Lung (tissue), 12 donors: ENCODE data around the gene COX7A2L. TPM values are rescaled to one million over a fixed set of nuclear protein-coding genes. Genes with fewer than 3 reads are reported as not detected.

ENCODE experiments used
- ATAC-seq: fragments of 200-7000 bp; cut with Tn5 transposase; one replicate; pipeline ENCODE4 v1.9.1; 2020; ENCODE audit warnings: moderate number of reproducible peaks; ENCODE audit not compliant: insufficient read depth, low FRiP score
- DNase-seq, 3 donors: peaks; one replicate each; pipeline ENCODE4 v3.0.0-alpha.2; 2013 to 2017
- H3K27ac ChIP-seq, 2 donors: one replicate each; pipeline ENCODE4 v1.5.1; 2013; ENCODE audit warnings: mild to moderate bottlenecking in 2 of 2, moderate library complexity in 2 of 2, control low read depth in 1 of 2, inconsistent platforms in 1 of 2, low read depth in 1 of 2, low read length in 1 of 2
- H3K27me3 ChIP-seq, 3 donors: one replicate each; pipeline ENCODE4 v1.5.1; 2013; ENCODE audit warnings: low read length in 2 of 3; ENCODE audit not compliant: control insufficient read depth in 3 of 3, insufficient read depth in 3 of 3
- H3K36me3 ChIP-seq, 4 donors: one replicate each; pipeline ENCODE4 v1.5.1; 2013; ENCODE audit warnings: low read length in 4 of 4, mild to moderate bottlenecking in 1 of 4, moderate library complexity in 1 of 4; ENCODE audit not compliant: control insufficient read depth in 4 of 4, insufficient read depth in 4 of 4
- H3K4me1 ChIP-seq, 5 donors: one replicate each; pipeline ENCODE4 v1.5.1; 2013; ENCODE audit warnings: low read length in 5 of 5, mild to moderate bottlenecking in 2 of 5, moderate library complexity in 1 of 5; ENCODE audit not compliant: control insufficient read depth in 5 of 5, insufficient read depth in 5 of 5
- H3K4me3 ChIP-seq: one replicate; pipeline ENCODE4 v1.5.1; 2013; ENCODE audit warnings: mild to moderate bottlenecking, control low read depth, moderate library complexity
- H3K9ac ChIP-seq, 2 donors: one replicate each; pipeline ENCODE4 v1.5.1; 2013; ENCODE audit warnings: low read length in 2 of 2, control low read depth in 1 of 2; ENCODE audit not compliant: insufficient read depth in 1 of 2
- H3K9me3 ChIP-seq, 4 donors: one replicate each; pipeline ENCODE4 v1.5.1; 2013; ENCODE audit warnings: low read length in 3 of 4, mild to moderate bottlenecking in 1 of 4, moderate library complexity in 1 of 4; ENCODE audit not compliant: control insufficient read depth in 4 of 4, insufficient read depth in 3 of 4
- WGBS, 2 donors: extraction: QIAGEN DNeasy Blood & Tissue Kit; methylation state at CpG; one replicate each; pipeline ENCODE4 v1.1.7; 2013; 5-methylcytosine and 5-hydroxymethylcytosine counted together
- polyA plus RNA-seq, 2 donors: library from polyadenylated mRNA; stranded (reverse); fragments of 200-250 nt; gene quantifications; one replicate each; pipeline ENCODE4 v1.2.1, GENCODE V29; 2013
- total RNA-seq, 2 donors: library from RNA; depleted of rRNA in 1 of 2; stranded (reverse); fragments of >200 nt in 1 of 2; gene quantifications; one replicate each; pipeline ENCODE4 v1.2.1, GENCODE V29; 2014 to 2021
- TF ChIP-seq, protein P1 (sequence below): IDR thresholded peaks from 2 replicates; pipeline ENCODE4 v1.5.1; 2012; ENCODE audit warnings: mild to moderate bottlenecking; ENCODE audit errors: control extremely low read depth, extremely low read depth
- donor health status: control.
- donor health status: control.
- donor health status: Bipolar disorder and iron deficiency.
- donor health status: healthy.
- donor health status: DM: yes; HTN: yes; CAD: no.

The COX7A2L gene
- total and polyA plus RNA-seq, 4 donors, result 80.4 to 113 (median 103) TPM

DNA sequence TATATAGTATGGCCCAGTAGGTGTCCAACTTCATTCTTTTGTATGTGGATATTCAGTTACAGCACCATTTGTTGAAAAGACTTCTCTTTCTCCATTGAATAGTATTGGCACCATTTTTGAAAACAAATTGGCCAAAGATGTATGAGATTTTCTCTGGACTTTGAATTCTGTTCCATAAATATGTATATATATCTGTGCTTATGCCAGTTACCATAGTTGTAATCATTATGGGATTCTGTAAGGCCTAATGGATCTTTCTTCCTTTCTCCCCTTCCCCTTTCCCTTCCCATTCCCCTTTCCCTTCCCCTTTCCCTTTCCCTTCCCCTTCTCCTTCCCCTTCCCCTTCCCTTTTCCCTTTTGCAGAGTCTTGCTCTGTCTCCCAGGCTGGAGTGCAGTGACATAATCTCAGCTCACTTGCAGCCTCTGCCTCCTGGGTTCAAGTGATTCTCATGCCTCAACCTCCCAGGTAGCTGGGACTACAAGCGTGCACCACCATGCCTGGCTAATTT is 51.0 kb downstream of the COX7A2L start:
- no peaks in the 10 kb centered on the region for H3K27me3 ChIP-seq
- H3K36me3 ChIP-seq, result peaks cover 0 to 30% (median 10%) of the 10 kb centered on the region in 4 donors
- H3K9me3 ChIP-seq, result no peaks in the 10 kb centered on the region
- ATAC-seq (no peak), DNase-seq (no peak)
- H3K9ac ChIP-seq, result no peak overlapping the region
- no peak overlapping the region for H3K4me3 ChIP-seq
- H3K4me1 ChIP-seq, result peaks cover 0 to 7% (median 0%) of the 10 kb centered on the region in 5 donors
- 97 to 100% methylated on average over 1 of the region's 1 CpG for WGBS, 2 donors
- TF ChIP-seq, protein P1, sequence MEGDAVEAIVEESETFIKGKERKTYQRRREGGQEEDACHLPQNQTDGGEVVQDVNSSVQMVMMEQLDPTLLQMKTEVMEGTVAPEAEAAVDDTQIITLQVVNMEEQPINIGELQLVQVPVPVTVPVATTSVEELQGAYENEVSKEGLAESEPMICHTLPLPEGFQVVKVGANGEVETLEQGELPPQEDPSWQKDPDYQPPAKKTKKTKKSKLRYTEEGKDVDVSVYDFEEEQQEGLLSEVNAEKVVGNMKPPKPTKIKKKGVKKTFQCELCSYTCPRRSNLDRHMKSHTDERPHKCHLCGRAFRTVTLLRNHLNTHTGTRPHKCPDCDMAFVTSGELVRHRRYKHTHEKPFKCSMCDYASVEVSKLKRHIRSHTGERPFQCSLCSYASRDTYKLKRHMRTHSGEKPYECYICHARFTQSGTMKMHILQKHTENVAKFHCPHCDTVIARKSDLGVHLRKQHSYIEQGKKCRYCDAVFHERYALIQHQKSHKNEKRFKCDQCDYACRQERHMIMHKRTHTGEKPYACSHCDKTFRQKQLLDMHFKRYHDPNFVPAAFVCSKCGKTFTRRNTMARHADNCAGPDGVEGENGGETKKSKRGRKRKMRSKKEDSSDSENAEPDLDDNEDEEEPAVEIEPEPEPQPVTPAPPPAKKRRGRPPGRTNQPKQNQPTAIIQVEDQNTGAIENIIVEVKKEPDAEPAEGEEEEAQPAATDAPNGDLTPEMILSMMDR, result no peak
- no peak overlapping the region for H3K27ac ChIP-seq

DNA sequence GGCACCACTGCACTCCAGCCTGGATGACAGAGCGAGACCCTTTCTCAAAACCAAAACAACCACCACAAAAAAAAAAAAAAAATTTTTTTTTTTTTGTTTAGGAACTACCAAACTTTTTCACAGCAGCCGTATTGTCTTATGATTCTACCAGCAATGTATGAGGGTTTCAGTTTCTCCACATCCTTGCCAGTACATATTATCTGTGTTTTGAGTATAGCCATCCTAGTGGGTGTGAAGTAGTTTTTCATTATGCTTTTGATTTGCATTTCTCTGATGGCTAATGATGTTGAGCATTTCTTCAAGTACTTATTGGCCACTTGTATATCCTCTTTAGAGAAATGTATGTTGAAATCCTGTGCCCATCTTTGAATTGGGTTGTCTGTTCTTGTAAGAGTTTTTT is 51.7 kb downstream of the COX7A2L start:
- DNase-seq, result no peak
- Histone ChIP-seq H3K27me3 (no peaks in the 10 kb centered on the region), H3K27ac (no peak overlapping the region), H3K9me3 (no peaks in the 10 kb centered on the region), H3K4me3 (no peak overlapping the region), H3K4me1 (peaks cover 0 to under 1% (median 0%) of the 10 kb centered on the region in 5 donors), H3K9ac (no peak overlapping the region), H3K36me3 (peaks cover under 1 to 30% (median 9%) of the 10 kb centered on the region in 4 donors)
- no peak for ATAC-seq
- TF ChIP-seq, protein P1, result no peak
- WGBS, 2 donors, result 97% methylated on average over 2 of the region's 2 CpGs

DNA sequence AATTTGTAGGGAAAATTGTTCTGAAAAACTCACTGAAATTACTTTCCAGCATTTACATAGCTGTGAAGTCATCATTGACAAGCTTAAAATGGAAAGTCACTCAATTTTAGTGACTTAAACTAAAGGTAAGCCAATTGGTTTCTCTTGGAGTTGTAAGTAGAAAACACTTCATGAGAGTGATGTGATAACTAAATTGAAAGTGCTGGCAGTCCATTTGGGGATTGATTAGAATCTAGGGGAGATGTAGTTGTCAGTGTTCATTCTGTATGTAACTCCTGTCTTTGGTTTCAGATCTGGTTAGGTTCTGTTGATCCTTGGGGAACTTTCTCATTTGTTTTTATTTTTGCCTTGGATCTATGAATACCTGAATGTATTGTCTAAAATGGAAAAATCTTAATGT is 53.8 kb downstream of the COX7A2L start:
- H3K27ac ChIP-seq, result no peak overlapping the region
- ATAC-seq (no peak), DNase-seq (no peak)
- H3K9ac ChIP-seq, result no peak overlapping the region
- H3K27me3 ChIP-seq, result no peaks in the 10 kb centered on the region
- no peak overlapping the region for H3K4me3 ChIP-seq
- H3K36me3 ChIP-seq, result peaks cover 9 to 37% (median 18%) of the 10 kb centered on the region in 4 donors
- no peaks in the 10 kb centered on the region for H3K9me3 ChIP-seq
- TF ChIP-seq, protein P1, result no peak
- H3K4me1 ChIP-seq, result no peaks in the 10 kb centered on the region
